Neuronal stem cell (in vitro differentiated cells): ENCODE results near the gene ADD3.

Experiments
- DNase-seq: peaks from one replicate; pipeline ENCODE4 v3.0.0-alpha.2; 2013; ENCODE audit warnings: low spot score
- H2AFZ ChIP-seq: one replicate; pipeline ENCODE4 v1.6.1; 2013; ENCODE audit warnings: mild to moderate bottlenecking, low read length, inconsistent platforms
- H2AK5ac ChIP-seq: 2 replicates; pipeline ENCODE4 v1.6.1; 2013; ENCODE audit warnings: low read depth, mild to moderate bottlenecking, inconsistent platforms, low read length, moderate library complexity, mixed read lengths
- H2BK120ac ChIP-seq: 2 replicates; pipeline ENCODE4 v1.6.1; 2013; ENCODE audit warnings: low read depth, mild to moderate bottlenecking, inconsistent platforms, low read length, moderate library complexity, mixed read lengths
- H2BK12ac ChIP-seq: one replicate; pipeline ENCODE4 v1.6.1; 2013; ENCODE audit warnings: low read length, inconsistent platforms
- H2BK15ac ChIP-seq: 2 replicates; pipeline ENCODE4 v1.6.1; 2013; ENCODE audit warnings: mild to moderate bottlenecking, low read length, inconsistent platforms, mixed read lengths
- H2BK5ac ChIP-seq: one replicate; pipeline ENCODE4 v1.6.1; 2013; ENCODE audit warnings: inconsistent platforms, mild to moderate bottlenecking, low read length, moderate library complexity
- H3K14ac ChIP-seq: one replicate; pipeline ENCODE4 v1.6.1; 2013; ENCODE audit warnings: low read length, inconsistent platforms
- H3K18ac ChIP-seq: 2 replicates; pipeline ENCODE4 v1.6.1; 2013; ENCODE audit warnings: low read length, inconsistent platforms
- H3K23ac ChIP-seq: 2 replicates; pipeline ENCODE4 v1.6.1; 2013; ENCODE audit warnings: low read depth, mild to moderate bottlenecking, mixed read lengths, low read length, inconsistent platforms; ENCODE audit not compliant: poor library complexity
- H3K27ac ChIP-seq: replicated peaks from 3 replicates; pipeline ENCODE4 v1.5.1; 2013; ENCODE audit warnings: low read length, inconsistent platforms
- H3K27me3 ChIP-seq, 3 experiments: 2 replicates each; pipeline ENCODE4 v1.6.1; 2013; ENCODE audit warnings: low read length in 3 of 3, mild to moderate bottlenecking in 2 of 3, inconsistent platforms in 1 of 3, low read depth in 1 of 3, mixed read lengths in 1 of 3, moderate library complexity in 1 of 3; ENCODE audit not compliant: control insufficient read depth in 3 of 3, insufficient read depth in 3 of 3
- H3K36me3 ChIP-seq, 2 donors: replicated peaks in 1 of 2; 2 replicates each; pipeline ENCODE4 v1.6.1; 2013; ENCODE audit warnings: low read length in 2 of 2; ENCODE audit not compliant: control insufficient read depth in 2 of 2, insufficient read depth in 2 of 2
- H3K4ac ChIP-seq: 2 replicates; pipeline ENCODE4 v1.6.1; 2013; ENCODE audit warnings: inconsistent platforms, mild to moderate bottlenecking, low read length, moderate library complexity
- H3K4me1 ChIP-seq, 2 donors: 1 replicate in 1 of 2; 2 replicates in 1 of 2; pipeline ENCODE4 v1.6.1; 2013; ENCODE audit warnings: low read length in 2 of 2, low read depth in 1 of 2; ENCODE audit not compliant: control insufficient read depth in 2 of 2, insufficient read depth in 1 of 2
- H3K4me2 ChIP-seq: one replicate; pipeline ENCODE4 v1.6.1; 2013; ENCODE audit warnings: mild to moderate bottlenecking, low read length, inconsistent platforms; ENCODE audit not compliant: insufficient read depth, poor library complexity, severe bottlenecking
- H3K4me3 ChIP-seq, 2 donors: 2 replicates each; pipeline ENCODE4 v1.5.1; 2013; ENCODE audit warnings: low read length in 2 of 2, mild to moderate bottlenecking in 2 of 2, inconsistent platforms in 1 of 2, moderate library complexity in 1 of 2
- H3K79me1 ChIP-seq: one replicate; pipeline ENCODE4 v1.6.1; 2013; ENCODE audit warnings: low read depth, mild to moderate bottlenecking, inconsistent platforms, low read length, moderate library complexity
- H3K9ac ChIP-seq: one replicate; pipeline ENCODE4 v1.6.1; 2013; ENCODE audit warnings: mild to moderate bottlenecking, low read depth, low read length, inconsistent platforms; ENCODE audit not compliant: poor library complexity
- H3K9me3 ChIP-seq, 2 donors: replicated peaks in 1 of 2; 2 replicates each; pipeline versions ENCODE3 to v1.6.1; 2013; ENCODE audit warnings: low read length in 2 of 2, mild to moderate bottlenecking in 2 of 2, inconsistent platforms in 1 of 2, low read depth in 1 of 2, mixed read lengths in 1 of 2, moderate library complexity in 1 of 2; ENCODE audit not compliant: control insufficient read depth in 2 of 2, insufficient read depth in 1 of 2
- H4K8ac ChIP-seq: one replicate; pipeline ENCODE4 v1.6.1; 2013; ENCODE audit warnings: low read depth, mild to moderate bottlenecking, inconsistent platforms, low read length, moderate library complexity
- H4K91ac ChIP-seq: one replicate; pipeline ENCODE4 v1.6.1; 2013; ENCODE audit warnings: low read length, low read depth, mild to moderate bottlenecking, inconsistent platforms; ENCODE audit not compliant: poor library complexity
- WGBS, 2 donors: extraction: QIAGEN DNeasy Blood & Tissue Kit; methylation state at CpG; one replicate each; pipeline ENCODE4 v1.1.7; 2013; ENCODE audit warnings: missing lambda C conversion rate in 2 of 2, mixed read lengths in 1 of 2; ENCODE audit not compliant: insufficient read length in 2 of 2, insufficient replicate concordance in 1 of 2; ENCODE audit errors: extremely low coverage in 2 of 2; 5-methylcytosine and 5-hydroxymethylcytosine counted together

The ADD3 gene

GRCh38 chr10:110163841-110164240, 156.1 kb downstream of the ADD3 start:
- no peak overlapping the region for H2BK15ac ChIP-seq
- H4K91ac ChIP-seq, result no peak overlapping the region
- H2BK12ac ChIP-seq, result no peak overlapping the region
- no peak overlapping the region for H4K8ac ChIP-seq
- H3K9ac ChIP-seq, result no peak overlapping the region
- no peak overlapping the region for H3K4me2 ChIP-seq
- no peak overlapping the region for H2BK5ac ChIP-seq
- no peak overlapping the region for H3K23ac ChIP-seq
- peaks cover 0 to 55% (median 17%) of the 10 kb centered on the region in 3 experiments for H3K27me3 ChIP-seq
- peaks cover 0 to 8% of the 10 kb centered on the region in 2 donors for H3K4me1 ChIP-seq
- H3K27ac ChIP-seq, result no peak overlapping the region
- H3K18ac ChIP-seq, result no peak overlapping the region
- no peaks in the 10 kb centered on the region for H3K79me1 ChIP-seq
- H2BK120ac ChIP-seq, result no peak overlapping the region
- no peaks in the 10 kb centered on the region for H3K36me3 ChIP-seq
- H3K4ac ChIP-seq, result no peak overlapping the region
- H3K4me3 ChIP-seq, result no peak overlapping the region
- no CpG with 5 or more reads among the region's 4 CpGs for WGBS, 2 donors
- no peak overlapping the region for H3K14ac ChIP-seq
- no peaks in the 10 kb centered on the region for H3K9me3 ChIP-seq
- DNase-seq, result no peak
- H2AFZ ChIP-seq, result no peak overlapping the region
- H2AK5ac ChIP-seq, result no peak overlapping the region

GRCh38 chr10:110165239-110165638, 157.5 kb downstream of the ADD3 start:
- H4K8ac ChIP-seq, result no peak overlapping the region
- peaks cover 2 to 69% (median 31%) of the 10 kb centered on the region in 3 experiments for H3K27me3 ChIP-seq
- no peaks in the 10 kb centered on the region for H3K79me1 ChIP-seq
- no peak overlapping the region for H2BK15ac ChIP-seq
- peaks cover 0 to 12% of the 10 kb centered on the region in 2 donors for H3K4me1 ChIP-seq
- no peak overlapping the region for H3K9ac ChIP-seq
- DNase-seq, result no peak
- no peak overlapping the region for H2AK5ac ChIP-seq
- H2BK12ac ChIP-seq, result no peak overlapping the region
- no peak overlapping the region for H3K4ac ChIP-seq
- no peak overlapping the region for H2AFZ ChIP-seq
- H3K14ac ChIP-seq, result no peak overlapping the region
- H3K23ac ChIP-seq, result no peak overlapping the region
- H4K91ac ChIP-seq, result no peak overlapping the region
- no peak overlapping the region for H3K18ac ChIP-seq
- no peaks in the 10 kb centered on the region for H3K9me3 ChIP-seq
- no peak overlapping the region for H3K4me3 ChIP-seq
- H3K36me3 ChIP-seq, result no peaks in the 10 kb centered on the region
- no peak overlapping the region for H3K4me2 ChIP-seq
- WGBS, 2 donors, result no CpG with 5 or more reads among the region's 6 CpGs
- no peak overlapping the region for H2BK5ac ChIP-seq
- no peak overlapping the region for H3K27ac ChIP-seq
- H2BK120ac ChIP-seq, result no peak overlapping the region

- no CpG with 5 or more reads among the region's 7 CpGs for WGBS, 2 donors
These were observed 159.4 kb downstream of the ADD3 start for GRCh38 chr10:110167149-110167548.

GRCh38 chr10:110168601-110169481, 161.1 kb downstream of the ADD3 start:
- H2AFZ ChIP-seq, result peak overlapping the region; percentile 69
- H3K14ac ChIP-seq, result no peak overlapping the region
- H2BK12ac ChIP-seq, result no peak overlapping the region
- H4K8ac ChIP-seq, result no peak overlapping the region
- H2AK5ac ChIP-seq, result no peak overlapping the region
- H3K4me1 ChIP-seq, result peaks cover 0 to 14% of the 10 kb centered on the region in 2 donors
- no peak overlapping the region for H3K4me3 ChIP-seq
- H2BK15ac ChIP-seq, result no peak overlapping the region
- H3K4me2 ChIP-seq, result no peak overlapping the region
- no peak overlapping the region for H3K23ac ChIP-seq
- H3K27ac ChIP-seq, result no peak overlapping the region
- H4K91ac ChIP-seq, result no peak overlapping the region
- no peak overlapping the region for H2BK5ac ChIP-seq
- no peaks in the 10 kb centered on the region for H3K9me3 ChIP-seq
- H3K18ac ChIP-seq, result no peak overlapping the region
- no CpG with 5 or more reads among the region's 10 CpGs for WGBS, 2 donors
- peaks cover 2 to 74% (median 36%) of the 10 kb centered on the region in 3 experiments for H3K27me3 ChIP-seq
- H3K79me1 ChIP-seq, result no peaks in the 10 kb centered on the region
- H2BK120ac ChIP-seq, result no peak overlapping the region
- no peak overlapping the region for H3K9ac ChIP-seq
- no peaks in the 10 kb centered on the region for H3K36me3 ChIP-seq
- no peak for DNase-seq
- no peak overlapping the region for H3K4ac ChIP-seq

More at GRCh38 chr10:110167149-110167548, 159.4 kb downstream of the ADD3 start:
- no peak overlapping the region for H3K9ac ChIP-seq
- H3K79me1 ChIP-seq, result no peaks in the 10 kb centered on the region
- no peak overlapping the region for H2BK15ac ChIP-seq
- no peak overlapping the region for H3K14ac ChIP-seq
- H3K9me3 ChIP-seq, result no peaks in the 10 kb centered on the region
- no peak overlapping the region for H2BK12ac ChIP-seq
- peaks cover 2 to 87% (median 36%) of the 10 kb centered on the region in 3 experiments for H3K27me3 ChIP-seq
- H2BK120ac ChIP-seq, result no peak overlapping the region
- H3K23ac ChIP-seq, result no peak overlapping the region
- H3K27ac ChIP-seq, result no peak overlapping the region
- DNase-seq, result no peak
- H3K4ac ChIP-seq, result no peak overlapping the region
- H3K4me1 ChIP-seq, result peaks cover 0 to 18% of the 10 kb centered on the region in 2 donors
- no peak overlapping the region for H3K4me2 ChIP-seq
- H4K91ac ChIP-seq, result no peak overlapping the region
- no peak overlapping the region for H2AK5ac ChIP-seq
- H3K36me3 ChIP-seq, result no peaks in the 10 kb centered on the region
- no peak overlapping the region for H4K8ac ChIP-seq
- no peak overlapping the region for H3K18ac ChIP-seq
- H2AFZ ChIP-seq, result no peak overlapping the region
- H3K4me3 ChIP-seq, result no peak overlapping the region
- H2BK5ac ChIP-seq, result no peak overlapping the region
